Measurements from ENCODE around the gene FAM118B.

- TF ChIP-seq FOXM1 (IDR thresholded peaks at IDR 0.05; ENCODE audit: low read depth) (no peak), SIN3A (IDR thresholded peaks at IDR 0.05; ENCODE audit: borderline replicate concordance, low read depth, low read length) (no peak), MAX (IDR thresholded peaks at IDR 0.05; ENCODE audit: low read depth) (no peak), CTCF (IDR thresholded peaks at IDR 0.05) (no peak), MXI1 (IDR thresholded peaks at IDR 0.05; ENCODE audit: low read depth, low read length) (no peak), RXRA (IDR thresholded peaks at IDR 0.05; ENCODE audit: borderline replicate concordance, low read depth) (no peak), TEAD4 (IDR thresholded peaks at IDR 0.05; ENCODE audit: borderline replicate concordance, insufficient read depth) (no peak), REST (IDR thresholded peaks at IDR 0.05; ENCODE audit: low read depth, low read length) (no peak), RAD21 (IDR thresholded peaks at IDR 0.05; ENCODE audit: low read length) (no peak), CHD2 (IDR thresholded peaks at IDR 0.05; ENCODE audit: low read length, partially characterized antibody) (no peak), TAF1 (IDR thresholded peaks at IDR 0.05; ENCODE audit: borderline replicate concordance, low read depth, low read length) (no peak)
These were observed 44.1 kb upstream of the FAM118B start for GRCh38 chr11:126167488-126167887.
